Endometrium (tissue), 2 donors: ENCODE measurements around the gene SFT2D1.
"Not testable (repeated sequence)": the region's sequence is repeated elsewhere in the genome, so short reads cannot be mapped to it uniquely, and the experiment has no call there.

Experiments
- FAIRE-seq: peaks from 2 replicates; lab custom pipeline; 2012; peaks lifted over from hg19 to GRCh38; lab: Jason Lieb, UNC
- donor health status: control.
- donor health status: control.

The SFT2D1 gene

GRCh38 chr6:166362427-166362826 is 20.1 kb upstream of the SFT2D1 start:
- FAIRE-seq: not testable (repeated sequence)

- no peak for FAIRE-seq
Measured at GRCh38 chr6:166361077-166361429, 18.7 kb upstream of the SFT2D1 start.

GRCh38 chr6:166360243-166361076 is 18.1 kb upstream of the SFT2D1 start:
- FAIRE-seq: no peak

GRCh38 chr6:166355552-166355951 is 13.2 kb upstream of the SFT2D1 start:
- FAIRE-seq: no peak

- no peak for FAIRE-seq
Measured at GRCh38 chr6:166354965-166355364, 12.6 kb upstream of the SFT2D1 start.

GRCh38 chr6:166354143-166354542 is 11.8 kb upstream of the SFT2D1 start:
- no peak for FAIRE-seq

- FAIRE-seq: no peak
Measured at GRCh38 chr6:166353507-166353906, 11.2 kb upstream of the SFT2D1 start.

- no peak for FAIRE-seq
Measured at GRCh38 chr6:166352923-166353322, 10.6 kb upstream of the SFT2D1 start.

GRCh38 chr6:166351715-166352285 is 9.5 kb upstream of the SFT2D1 start:
- peak; percentile 89 for FAIRE-seq

- no peak for FAIRE-seq
Measured at GRCh38 chr6:166348305-166348949, 6.1 kb upstream of the SFT2D1 start.

GRCh38 chr6:166346965-166347364 is 4.6 kb upstream of the SFT2D1 start:
- no peak for FAIRE-seq

- FAIRE-seq: no peak
Measured at GRCh38 chr6:166346449-166346848, 4.1 kb upstream of the SFT2D1 start.

GRCh38 chr6:166345672-166346071 is 3.3 kb upstream of the SFT2D1 start:
- not testable (repeated sequence) for FAIRE-seq

GRCh38 chr6:166344921-166345320 is 2.6 kb upstream of the SFT2D1 start:
- FAIRE-seq: not testable (repeated sequence)

GRCh38 chr6:166344240-166344639 is 1.9 kb upstream of the SFT2D1 start:
- no peak for FAIRE-seq

GRCh38 chr6:166343150-166343487 is 774 bp upstream of the SFT2D1 start:
- FAIRE-seq: no peak

- FAIRE-seq: no peak
Measured at GRCh38 chr6:166341977-166342348, 382 bp downstream of the SFT2D1 start.

GRCh38 chr6:166341464-166341863 is 881 bp downstream of the SFT2D1 start:
- no peak for FAIRE-seq

- FAIRE-seq: no peak
Measured at GRCh38 chr6:166338854-166339253, 3.5 kb downstream of the SFT2D1 start.

- no peak for FAIRE-seq
Measured at GRCh38 chr6:166336847-166337246, 5.5 kb downstream of the SFT2D1 start.

- no peak for FAIRE-seq
Measured at GRCh38 chr6:166335378-166336302, 6.7 kb downstream of the SFT2D1 start.

- no peak for FAIRE-seq
Measured at GRCh38 chr6:166334878-166335277, 7.5 kb downstream of the SFT2D1 start.
